ENCODE results near the gene TEKT4. TPM values are rescaled to one million over a fixed set of nuclear protein-coding genes. Genes with fewer than 3 reads are reported as not detected.
"Not testable (repeated sequence)": the region's sequence is repeated elsewhere in the genome, so short reads cannot be mapped to it uniquely, and the experiment has no call there.

The TEKT4 gene
- total and polyA plus RNA-seq, 12 donors: 0.23 to 0.79 (median 0.28) TPM; not detected in 8

- no peak for ATAC-seq
These were observed 5.9 kb downstream of the TEKT4 start for GRCh38 chr2:94877129-94877528.

GRCh38 chr2:94878575-94878974 lies 7.3 kb downstream of the TEKT4 start:
- peaks cover 0 to 46% (median 22%) of the 10 kb centered on the region in 7 donors for H3K27me3 ChIP-seq
- H3K36me3 ChIP-seq; H3K27ac ChIP-seq; DNase-seq; H3K4me3 ChIP-seq; H3K4me1 ChIP-seq; intact Hi-C loops (cut with DNase I); ATAC-seq; H3K9me3 ChIP-seq: not testable (repeated sequence)
- WGBS, 2 donors: 81 to 86% methylated on average over 7 of the region's 7 CpGs

More at GRCh38 chr2:94877129-94877528, 5.9 kb downstream of the TEKT4 start:
- Histone ChIP-seq H3K27me3 (peaks cover 0 to 60% (median 36%) of the 10 kb centered on the region in 7 donors), H3K9me3 (no peaks in the 10 kb centered on the region), H3K27ac (no peak overlapping the region), H3K4me3 (no peak overlapping the region), H3K4me1 (no peaks in the 10 kb centered on the region), H3K36me3 (no peaks in the 10 kb centered on the region)
- WGBS, 2 donors: 85 to 88% methylated on average over 5 of the region's 5 CpGs
- intact Hi-C loops (cut with DNase I): no loop called here
- TF ChIP-seq CTCF (IDR thresholded peaks at IDR 0.05): no peak
- no peak for DNase-seq

GRCh38 chr2:94879314-94879981 lies 8.2 kb downstream of the TEKT4 start:
- ATAC-seq (no peak), DNase-seq (no peak)
- intact Hi-C loops (cut with DNase I): no loop called here
- no peak for TF ChIP-seq CTCF (IDR thresholded peaks at IDR 0.05)
- H3K27ac ChIP-seq: no peak overlapping the region
- no peaks in the 10 kb centered on the region for H3K36me3 ChIP-seq
- WGBS, 2 donors: 81 to 87% methylated on average over 9 of the region's 9 CpGs
- H3K4me3 ChIP-seq: no peak overlapping the region
- H3K27me3 ChIP-seq: peaks cover 0 to 37% (median 15%) of the 10 kb centered on the region in 7 donors
- H3K9me3 ChIP-seq: no peaks in the 10 kb centered on the region
- H3K4me1 ChIP-seq: no peaks in the 10 kb centered on the region

- Histone ChIP-seq H3K4me3 (no peak overlapping the region), H3K9me3 (no peaks in the 10 kb centered on the region), H3K27me3 (peaks cover 0 to 32% (median 10%) of the 10 kb centered on the region in 7 donors), H3K27ac (no peak overlapping the region), H3K36me3 (no peaks in the 10 kb centered on the region), H3K4me1 (no peaks in the 10 kb centered on the region)
- ATAC-seq: no peak
- no peak for TF ChIP-seq CTCF (IDR thresholded peaks at IDR 0.05)
- WGBS, 2 donors: 85 to 90% methylated on average over 11 of the region's 11 CpGs
- DNase-seq: no peak
- intact Hi-C loops (cut with DNase I): no loop called here
These were observed 8.8 kb downstream of the TEKT4 start for GRCh38 chr2:94879982-94880377.

- ATAC-seq (no peak), DNase-seq (no peak)
- 72 to 77% methylated on average over 8 of the region's 8 CpGs for WGBS, 2 donors
These were observed 9.3 kb downstream of the TEKT4 start for GRCh38 chr2:94880507-94880906.

More at GRCh38 chr2:94880507-94880906, 9.3 kb downstream of the TEKT4 start:
- no peak for TF ChIP-seq CTCF (IDR thresholded peaks at IDR 0.05)
- no peaks in the 10 kb centered on the region for H3K4me1 ChIP-seq
- H3K4me3 ChIP-seq: no peak overlapping the region
- intact Hi-C loops (cut with DNase I): no loop called here
- H3K27me3 ChIP-seq: peaks cover 0 to 26% (median 9%) of the 10 kb centered on the region in 7 donors
- no peaks in the 10 kb centered on the region for H3K36me3 ChIP-seq
- H3K27ac ChIP-seq: no peak overlapping the region
- H3K9me3 ChIP-seq: no peaks in the 10 kb centered on the region

All from heart right ventricle (tissue), 16 donors.